H1 (cell line): ENCODE measurements around the gene CALD1. TPM values are rescaled to one million over a fixed set of nuclear protein-coding genes. Genes with fewer than 3 reads are reported as not detected.

Experiments used
- CTCF ChIA-PET: fragments of 300-600 bp; sonication (Branson Sonifier 250); formaldehyde crosslinking; loops from one replicate; lab custom pipeline; 2021; ENCODE audit not compliant: partially characterized antibody; lab: Charles Lee
- POLR2A ChIA-PET: fragments of 300-600 bp; sonication (Branson Sonifier 250); formaldehyde crosslinking; loops from one replicate; lab custom pipeline; 2021; ENCODE audit warnings: inconsistent platforms; ENCODE audit not compliant: partially characterized antibody; lab: Charles Lee
- DNase-seq, 2 experiments: peaks; one replicate each; pipeline versions ENCODE4 v3.0.0 to v3.0.0-alpha.2; 2010 to 2022; ENCODE audit warnings: low spot score in 2 of 2, low read depth in 1 of 2, mixed read lengths in 1 of 2
- FAIRE-seq: peaks from 2 replicates; lab custom pipeline; 2011; peaks lifted over from hg19 to GRCh38; lab: Jason Lieb, UNC
- H2AFZ ChIP-seq: 2 replicates; pipeline ENCODE4 v1.8.1; 2012; ENCODE audit warnings: low read length, inconsistent platforms
- H2AK5ac ChIP-seq: 2 replicates; pipeline ENCODE4 v1.6.1; 2013; ENCODE audit warnings: low read depth, low read length
- H2BK120ac ChIP-seq: replicated peaks from 2 replicates; pipeline ENCODE3; 2013; ENCODE audit warnings: low read depth, low read length, inconsistent platforms
- H2BK12ac ChIP-seq: 2 replicates; pipeline ENCODE4 v1.6.1; 2013; ENCODE audit warnings: low read depth, low read length
- H2BK15ac ChIP-seq: 2 replicates; pipeline ENCODE4 v1.6.1; 2013; ENCODE audit warnings: low read length
- H2BK20ac ChIP-seq: 2 replicates; pipeline ENCODE4 v1.6.1; 2013; ENCODE audit warnings: low read length
- H2BK5ac ChIP-seq: 2 replicates; pipeline ENCODE4 v1.6.1; 2013; ENCODE audit warnings: low read depth, low read length
- H3K14ac ChIP-seq: 2 replicates; pipeline ENCODE4 v1.6.1; 2013; ENCODE audit warnings: inconsistent platforms; ENCODE audit not compliant: insufficient read length
- H3K18ac ChIP-seq: 2 replicates; pipeline ENCODE4 v1.6.1; 2013; ENCODE audit warnings: low read length; ENCODE audit errors: extremely low read depth
- H3K23ac ChIP-seq: 2 replicates; pipeline ENCODE4 v1.6.1; 2013; ENCODE audit warnings: inconsistent platforms; ENCODE audit not compliant: insufficient read length
- H3K23me2 ChIP-seq: 2 replicates; pipeline ENCODE4 v1.6.1; 2013; ENCODE audit warnings: low read depth, low read length
- H3K27ac ChIP-seq: 2 replicates; pipeline ENCODE4 v1.6.1; 2011; ENCODE audit warnings: low read depth, low read length, inconsistent platforms
- H3K27me3 ChIP-seq, 4 experiments: replicated peaks in 1 of 4; 1 replicate in 1 of 4; 2 replicates in 3 of 4; pipeline versions ENCODE4 v1.6.1 to v1.8.1; 2011 to 2013; ENCODE audit warnings: low read length in 3 of 4, mild to moderate bottlenecking in 3 of 4, inconsistent platforms in 2 of 4, mixed read lengths in 2 of 4, moderate library complexity in 1 of 4; ENCODE audit not compliant: control insufficient read depth in 3 of 4, insufficient read depth in 3 of 4; ENCODE audit errors: extremely low read depth in 1 of 4
- H3K36me3 ChIP-seq, 4 experiments: 2 replicates each; pipeline versions ENCODE4 v1.6.1 to v1.8.1; 2011 to 2013; ENCODE audit warnings: mild to moderate bottlenecking in 4 of 4, low read length in 3 of 4, moderate library complexity in 2 of 4, control low read depth in 1 of 4, inconsistent platforms in 1 of 4; ENCODE audit not compliant: insufficient read depth in 4 of 4, control insufficient read depth in 2 of 4
- H3K4ac ChIP-seq: replicated peaks from 2 replicates; pipeline ENCODE3; 2013; ENCODE audit warnings: low read length, low read depth, mixed read lengths, inconsistent platforms; ENCODE audit not compliant: insufficient read length
- H3K4me1 ChIP-seq, 4 experiments: replicated peaks in 1 of 4; 1 replicate in 1 of 4; 2 replicates in 3 of 4; pipeline versions ENCODE4 v1.6.1 to v1.8.1; 2011 to 2013; ENCODE audit warnings: low read length in 3 of 4, inconsistent platforms in 2 of 4, mixed read lengths in 1 of 4; ENCODE audit not compliant: insufficient read depth in 4 of 4, control insufficient read depth in 3 of 4
- H3K4me2 ChIP-seq, 2 experiments: 2 replicates each; pipeline versions ENCODE4 v1.6.1 to v1.8.1; 2011 to 2013; ENCODE audit warnings: low read depth in 2 of 2, low read length in 2 of 2, control low read depth in 1 of 2, inconsistent platforms in 1 of 2, mild to moderate bottlenecking in 1 of 2; ENCODE audit not compliant: insufficient read depth in 1 of 2
- H3K4me3 ChIP-seq, 4 experiments: fragments of 200-600, 300-600 bp in 1 of 4; sonication (generic), shearing (Covaris generic), sonication (Bioruptor Twin) in 1 of 4; 2 replicates each; pipeline versions ENCODE4 v1.5.1 to v1.8.1; 2011 to 2016; ENCODE audit warnings: low read length in 4 of 4, low read depth in 3 of 4, control low read depth in 2 of 4, inconsistent platforms in 2 of 4, mild to moderate bottlenecking in 2 of 4, mixed read lengths in 1 of 4, moderate library complexity in 1 of 4; ENCODE audit not compliant: insufficient read depth in 2 of 4; ENCODE audit errors: extremely low read depth in 1 of 4
- H3K56ac ChIP-seq: replicated peaks from 2 replicates; pipeline ENCODE3; 2013; ENCODE audit warnings: low read depth, mild to moderate bottlenecking, mixed read lengths, low read length, inconsistent platforms; ENCODE audit not compliant: insufficient read length
- H3K79me1 ChIP-seq: 2 replicates; pipeline ENCODE4 v1.6.1; 2013; ENCODE audit warnings: low read depth, low read length, control low read depth
- H3K79me2 ChIP-seq, 2 experiments: 2 replicates each; pipeline versions ENCODE4 v1.6.1 to v1.8.1; 2012 to 2013; ENCODE audit warnings: low read length in 2 of 2, mild to moderate bottlenecking in 2 of 2, inconsistent platforms in 1 of 2; ENCODE audit not compliant: insufficient read depth in 2 of 2, control insufficient read depth in 1 of 2
- H3K9ac ChIP-seq, 4 experiments: replicated peaks in 1 of 4; 1 replicate in 1 of 4; 2 replicates in 3 of 4; pipeline versions ENCODE4 v1.6.1 to v1.8.1; 2011 to 2013; ENCODE audit warnings: low read depth in 3 of 4, low read length in 3 of 4, control low read depth in 2 of 4, mild to moderate bottlenecking in 2 of 4, moderate library complexity in 2 of 4, inconsistent platforms in 1 of 4; ENCODE audit errors: extremely low read depth in 1 of 4
- H3K9me3 ChIP-seq, 2 experiments: 2 replicates each; pipeline versions ENCODE4 v1.6.1 to v1.8.1; 2012 to 2013; ENCODE audit warnings: mild to moderate bottlenecking in 2 of 2, moderate library complexity in 2 of 2, control low read depth in 1 of 2, inconsistent platforms in 1 of 2, low read depth in 1 of 2, low read length in 1 of 2, mixed read lengths in 1 of 2; ENCODE audit not compliant: insufficient read depth in 2 of 2
- H4K20me1 ChIP-seq, 2 experiments: replicated peaks in 1 of 2; 2 replicates each; pipeline versions ENCODE3 to v1.8.1; 2011 to 2013; ENCODE audit warnings: inconsistent platforms in 2 of 2, low read length in 2 of 2, mild to moderate bottlenecking in 1 of 2; ENCODE audit not compliant: insufficient read depth in 2 of 2, control insufficient read depth in 1 of 2
- H4K5ac ChIP-seq: 2 replicates; pipeline ENCODE4 v1.6.1; 2013; ENCODE audit warnings: low read length, low read depth, mixed read lengths, inconsistent platforms; ENCODE audit not compliant: insufficient read length
- H4K8ac ChIP-seq: 2 replicates; pipeline ENCODE4 v1.8.0; 2013; ENCODE audit warnings: mild to moderate bottlenecking, moderate library complexity, low read length, inconsistent platforms; ENCODE audit not compliant: insufficient read depth; ENCODE audit errors: extremely low read depth
- H4K91ac ChIP-seq: replicated peaks from 2 replicates; pipeline ENCODE3; 2013; ENCODE audit warnings: low read length, mixed read lengths, inconsistent platforms; ENCODE audit not compliant: insufficient read length
- HDAC2 ChIP-seq, 2 experiments: fragments of 300-600 bp in 1 of 2; sonication (generic) in 1 of 2; IDR thresholded peaks; 2 replicates each; pipeline ENCODE4 v1.6.1; 2011 to 2012; ENCODE audit warnings: low read depth in 2 of 2, low read length in 2 of 2, mild to moderate bottlenecking in 2 of 2, moderate library complexity in 2 of 2, borderline replicate concordance in 1 of 2, inconsistent platforms in 1 of 2
- SAP30 ChIP-seq: fragments of 300-600 bp; sonication (generic); IDR thresholded peaks from 2 replicates; pipeline ENCODE4 v1.7.1; 2012; ENCODE audit warnings: low read length, moderate library complexity, mild to moderate bottlenecking, inconsistent platforms; ENCODE audit not compliant: insufficient read depth, insufficient replicate concordance
- SIX5 ChIP-seq: IDR thresholded peaks from 2 replicates; pipeline ENCODE4 v1.6.1; 2011; ENCODE audit warnings: mild to moderate bottlenecking, low read depth, low read length
- TCF12 ChIP-seq: IDR thresholded peaks from 2 replicates; pipeline ENCODE4 v1.6.1; 2011; ENCODE audit warnings: low read depth, mild to moderate bottlenecking, low read length
- WGBS, 2 experiments: shearing (Covaris generic) in 1 of 2; methylation state at CpG; one replicate each; pipeline versions ENCODE4 v1.1.6 to v1.1.7; 2013 to 2015; ENCODE audit warnings: low lambda C conversion rate in 2 of 2, mixed read lengths in 2 of 2, inconsistent platforms in 1 of 2, low coverage in 1 of 2, missing lambda C conversion rate in 1 of 2; ENCODE audit not compliant: insufficient replicate concordance in 2 of 2, insufficient coverage in 1 of 2, insufficient read length in 1 of 2; ENCODE audit errors: extremely low coverage in 1 of 2, missing lambda C conversion rate in 1 of 2; 5-methylcytosine and 5-hydroxymethylcytosine counted together
- polyA plus RNA-seq, 7 experiments: library from polyadenylated mRNA; depleted of rRNA in 3 of 7; stranded (reverse) in 5 of 7; unstranded in 2 of 7; fragments of >200 nt in 5 of 7; fragments of 200-250 nt in 2 of 7; gene quantifications; 1 replicate in 5 of 7; 2 replicates in 1 of 7; 4 replicates in 1 of 7; pipeline versions ENCODE4 v1.2.1 to v1.2.3, GENCODE V29; 2011 to 2013; ENCODE audit warnings: missing spikeins in 2 of 7, mixed read lengths in 2 of 7
- total RNA-seq: library from RNA; stranded (reverse); fragmentation: NEBNext Ultra II Directional; extraction: Animal tissue kit (Norgen Biotek cat#: 25700); gene quantifications from 2 replicates; pipeline ENCODE4 v1.2.1, GENCODE V29; 2021

CALD1 gene
- total and polyA plus RNA-seq, 2 of the 8 experiments (the other 6 are each of a cell fraction or from before 2014, with no cell fraction given): 34.3 to 177 TPM

GRCh38 chr7:134870781-134871180 is 91.3 kb downstream of the CALD1 start:
- no peak overlapping the region for H4K5ac ChIP-seq
- no peak overlapping the region for H2BK5ac ChIP-seq
- no peak overlapping the region for H4K91ac ChIP-seq
- no peak overlapping the region for H3K4ac ChIP-seq
- ChIA-PET POLR2A (no interaction called here), CTCF (interaction anchor here (1.8 kb wide), 1 partner anchor 15 kb away, joined by 4 read pairs; no protein-coding TSS in a partner anchor)
- H3K9ac ChIP-seq: no peak overlapping the region
- H3K4me1 ChIP-seq: peaks cover 0 to 4% (median 3%) of the 10 kb centered on the region in 4 experiments; a peak in 1 of 7 replicates
- H2AFZ ChIP-seq: no peak overlapping the region
- no peak overlapping the region for H2AK5ac ChIP-seq
- no peak overlapping the region for H3K14ac ChIP-seq
- H2BK120ac ChIP-seq: no peak overlapping the region
- no peak overlapping the region for H3K23ac ChIP-seq
- H2BK20ac ChIP-seq: no peak overlapping the region
- no peak for DNase-seq
- H3K4me3 ChIP-seq: no peak overlapping the region
- H3K36me3 ChIP-seq: no peaks in the 10 kb centered on the region; a peak in 2 of 8 replicates
- WGBS, 2 experiments: 86% methylated on average over 1 of the region's 1 CpG; no CpG with 5 or more reads in 1 of the 2 experiments
- H2BK12ac ChIP-seq: no peak overlapping the region
- no peak overlapping the region for H3K56ac ChIP-seq
- no peaks in the 10 kb centered on the region for H3K9me3 ChIP-seq
- no peak overlapping the region for H3K18ac ChIP-seq
- H4K8ac ChIP-seq: no peak overlapping the region
- no peaks in the 10 kb centered on the region for H3K79me1 ChIP-seq
- no peak overlapping the region for H2BK15ac ChIP-seq
- no peak overlapping the region for H3K27ac ChIP-seq
- no peak overlapping the region for H3K4me2 ChIP-seq
- FAIRE-seq: no peak
- H3K27me3 ChIP-seq: peaks cover 0 to 1% (median 0%) of the 10 kb centered on the region in 4 experiments; a peak in 1 of 7 replicates
- no peaks in the 10 kb centered on the region for H4K20me1 ChIP-seq
- H3K79me2 ChIP-seq: no peaks in the 10 kb centered on the region
- no peaks in the 10 kb centered on the region for H3K23me2 ChIP-seq
- no peak for TF ChIP-seq SAP30
- TF ChIP-seq HDAC2 (IDR thresholded peaks at IDR 0.05; ENCODE audit: borderline replicate concordance in 1 of 2, low read depth in 2 of 2, low read length in 2 of 2): no peak
- TF ChIP-seq TCF12: no peak
- TF ChIP-seq SIX5: no peak
